Transverse colon (tissue), 3 donors: ENCODE results near the gene YJEFN3.

Experiments used
- POLR2A ChIP-seq: fragments of 450-650 bp; IDR thresholded peaks from one replicate; pipeline ENCODE4 v1.6.1; 2016; ENCODE audit warnings: antibody characterized with exemption, mild to moderate bottlenecking, moderate library complexity
- TF ChIP-seq, protein P1 (sequence below), 5 experiments: fragments of 200-600 bp in 3 of 5; fragments of 450-650 bp in 2 of 5; sonication (generic) in 3 of 5; IDR thresholded peaks; 1 replicate in 2 of 5; 2 replicates in 3 of 5; pipeline ENCODE4 v1.5.1; 2016 to 2017; ENCODE audit warnings: antibody characterized with exemption in 5 of 5, inconsistent platforms in 3 of 5, mild to moderate bottlenecking in 2 of 5, moderate library complexity in 1 of 5

DNA sequence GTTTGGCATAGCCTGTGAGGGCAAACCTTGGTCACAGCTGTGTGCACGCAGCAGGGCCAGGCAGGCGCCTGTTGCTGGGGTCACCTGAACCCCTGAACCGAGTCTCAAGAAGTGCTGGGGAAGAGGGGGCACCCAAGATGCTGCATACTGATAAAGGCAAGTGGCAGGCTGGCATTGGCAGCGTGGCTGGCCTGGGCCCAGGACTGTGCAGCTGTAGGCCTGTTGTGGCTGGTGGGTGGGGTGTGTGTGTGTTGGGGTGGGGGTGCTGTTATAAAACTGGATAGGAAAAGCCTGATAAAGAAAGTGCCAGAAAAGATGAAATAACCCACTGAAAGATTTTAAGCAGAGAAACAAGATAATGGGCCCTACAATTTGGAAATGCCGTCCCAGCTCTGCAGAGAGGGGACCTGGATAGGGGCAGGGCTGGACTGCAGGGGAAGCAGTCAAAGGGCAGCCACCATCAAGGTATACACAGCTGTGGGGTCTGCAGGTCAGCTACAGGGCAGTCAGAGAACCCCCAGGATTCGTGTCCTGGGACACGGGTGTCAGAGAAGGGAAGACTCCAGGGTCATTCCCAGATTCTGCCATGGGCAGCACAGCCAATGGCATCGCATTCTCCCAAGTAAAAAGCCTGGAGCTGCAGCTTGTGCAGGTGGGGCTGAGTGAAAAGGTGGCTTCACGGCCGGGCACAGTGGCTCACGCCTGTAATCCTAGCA is 42.5 kb downstream of the YJEFN3 start:
- TF ChIP-seq, protein P1, sequence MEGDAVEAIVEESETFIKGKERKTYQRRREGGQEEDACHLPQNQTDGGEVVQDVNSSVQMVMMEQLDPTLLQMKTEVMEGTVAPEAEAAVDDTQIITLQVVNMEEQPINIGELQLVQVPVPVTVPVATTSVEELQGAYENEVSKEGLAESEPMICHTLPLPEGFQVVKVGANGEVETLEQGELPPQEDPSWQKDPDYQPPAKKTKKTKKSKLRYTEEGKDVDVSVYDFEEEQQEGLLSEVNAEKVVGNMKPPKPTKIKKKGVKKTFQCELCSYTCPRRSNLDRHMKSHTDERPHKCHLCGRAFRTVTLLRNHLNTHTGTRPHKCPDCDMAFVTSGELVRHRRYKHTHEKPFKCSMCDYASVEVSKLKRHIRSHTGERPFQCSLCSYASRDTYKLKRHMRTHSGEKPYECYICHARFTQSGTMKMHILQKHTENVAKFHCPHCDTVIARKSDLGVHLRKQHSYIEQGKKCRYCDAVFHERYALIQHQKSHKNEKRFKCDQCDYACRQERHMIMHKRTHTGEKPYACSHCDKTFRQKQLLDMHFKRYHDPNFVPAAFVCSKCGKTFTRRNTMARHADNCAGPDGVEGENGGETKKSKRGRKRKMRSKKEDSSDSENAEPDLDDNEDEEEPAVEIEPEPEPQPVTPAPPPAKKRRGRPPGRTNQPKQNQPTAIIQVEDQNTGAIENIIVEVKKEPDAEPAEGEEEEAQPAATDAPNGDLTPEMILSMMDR (IDR thresholded peaks at IDR 0.05) = no peak
- no peak for TF ChIP-seq POLR2A
